Esophagus squamous epithelium (tissue), 4 donors: ENCODE measurements around the gene CACYBP.

Source experiments
- CTCF ChIP-seq, 6 experiments: fragments of 450-650 bp in 4 of 6; fragments of 200-600 bp in 2 of 6; sonication (generic) in 2 of 6; IDR thresholded peaks; one replicate each; pipeline ENCODE4 v1.5.1; 2016 to 2019; ENCODE audit warnings: antibody characterized with exemption in 6 of 6, mild to moderate bottlenecking in 4 of 6, moderate library complexity in 4 of 6
- POLR2A ChIP-seq, 4 donors: fragments of 450-650 bp; IDR thresholded peaks; one replicate each; pipeline ENCODE4 v1.6.1; 2017; ENCODE audit warnings: antibody characterized with exemption in 4 of 4, mild to moderate bottlenecking in 4 of 4, moderate library complexity in 3 of 4

DNA sequence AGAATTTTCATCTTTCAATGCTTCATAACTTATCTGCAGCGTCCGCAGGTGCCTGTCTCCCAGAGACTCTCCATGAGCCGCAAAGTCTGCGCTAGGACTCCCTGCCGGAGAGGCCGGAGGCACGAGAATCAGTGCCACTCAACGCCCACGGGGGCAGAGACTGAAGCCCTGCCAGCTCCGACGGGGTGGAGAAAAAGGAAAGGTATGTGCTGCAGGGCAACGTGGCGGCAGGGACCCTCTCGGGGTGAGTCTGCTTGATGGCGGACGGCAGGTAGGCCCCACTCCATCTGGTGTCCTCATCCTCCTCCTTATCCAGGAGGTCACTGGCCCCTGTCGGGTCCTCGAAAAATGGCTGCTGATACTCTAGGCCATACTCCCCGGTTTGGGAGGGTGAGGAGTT is 45.4 kb downstream of the CACYBP start:
- TF ChIP-seq CTCF (IDR thresholded peaks at IDR 0.05), result no peak
- TF ChIP-seq POLR2A (IDR thresholded peaks at IDR 0.05), result no peak
